HepG2 (cell line): ENCODE data around the gene PEMT.

Experiments used
- CBFB ChIP-seq: sonication (generic); formaldehyde crosslinking; IDR thresholded peaks from 2 replicates; pipeline ENCODE4 v1.4.0; 2020; ENCODE audit warnings: missing genetic modification reagents
- EZH2 ChIP-seq: conservative IDR thresholded peaks from 2 replicates; pipeline ENCODE4 v1.6.1; 2012; ENCODE audit warnings: mild to moderate bottlenecking, low read depth, low read length, moderate library complexity
- GATAD1 ChIP-seq: IDR thresholded peaks from 2 replicates; pipeline ENCODE4 v1.6.1; 2016; ENCODE audit warnings: missing genetic modification reagents, missing compliant biosample characterization
- GATAD2A ChIP-seq: IDR thresholded peaks from 2 replicates; pipeline ENCODE4 v1.6.1; 2016
- HIVEP1 ChIP-seq: sonication (generic); formaldehyde crosslinking; IDR thresholded peaks from 2 replicates; pipeline ENCODE4 v1.4.0; 2020; ENCODE audit warnings: mild to moderate bottlenecking, missing genetic modification reagents
- POLR2A ChIP-seq, 2 experiments: IDR thresholded peaks; 2 replicates each; pipeline ENCODE4 v1.6.1; 2011; ENCODE audit warnings: low read depth in 2 of 2, low read length in 2 of 2, mild to moderate bottlenecking in 1 of 2, moderate library complexity in 1 of 2; ENCODE audit not compliant: insufficient read depth in 1 of 2
- POLR2AphosphoS5 ChIP-seq: IDR thresholded peaks from 2 replicates; pipeline ENCODE4 v1.6.1; 2012; ENCODE audit warnings: low read depth, low read length
- ZNF12 ChIP-seq: sonication (generic); formaldehyde crosslinking; IDR thresholded peaks from 2 replicates; pipeline ENCODE4 v1.5.0; 2020; ENCODE audit warnings: missing genetic modification reagents
- ZNF816 ChIP-seq: sonication (generic); formaldehyde crosslinking; IDR thresholded peaks from 2 replicates; pipeline ENCODE4 v1.8.0; 2022; ENCODE audit warnings: missing genetic modification reagents, mild to moderate bottlenecking, borderline replicate concordance
- TF ChIP-seq, protein P1 (sequence below): IDR thresholded peaks from 2 replicates; pipeline ENCODE4 v1.6.1; 2012; ENCODE audit warnings: low read length, improper control_type of control experiment
- TF ChIP-seq, protein P2 (sequence below): sonication (generic); formaldehyde crosslinking; IDR thresholded peaks from 2 replicates; pipeline ENCODE4 v1.5.1; 2020; ENCODE audit warnings: mild to moderate bottlenecking, missing genetic modification reagents, borderline replicate concordance
- TF ChIP-seq, protein P3 (sequence below): sonication (generic); formaldehyde crosslinking; IDR thresholded peaks from 2 replicates; pipeline ENCODE4 v1.5.1; 2020; ENCODE audit warnings: mild to moderate bottlenecking, moderate library complexity, missing genetic modification reagents

DNA sequence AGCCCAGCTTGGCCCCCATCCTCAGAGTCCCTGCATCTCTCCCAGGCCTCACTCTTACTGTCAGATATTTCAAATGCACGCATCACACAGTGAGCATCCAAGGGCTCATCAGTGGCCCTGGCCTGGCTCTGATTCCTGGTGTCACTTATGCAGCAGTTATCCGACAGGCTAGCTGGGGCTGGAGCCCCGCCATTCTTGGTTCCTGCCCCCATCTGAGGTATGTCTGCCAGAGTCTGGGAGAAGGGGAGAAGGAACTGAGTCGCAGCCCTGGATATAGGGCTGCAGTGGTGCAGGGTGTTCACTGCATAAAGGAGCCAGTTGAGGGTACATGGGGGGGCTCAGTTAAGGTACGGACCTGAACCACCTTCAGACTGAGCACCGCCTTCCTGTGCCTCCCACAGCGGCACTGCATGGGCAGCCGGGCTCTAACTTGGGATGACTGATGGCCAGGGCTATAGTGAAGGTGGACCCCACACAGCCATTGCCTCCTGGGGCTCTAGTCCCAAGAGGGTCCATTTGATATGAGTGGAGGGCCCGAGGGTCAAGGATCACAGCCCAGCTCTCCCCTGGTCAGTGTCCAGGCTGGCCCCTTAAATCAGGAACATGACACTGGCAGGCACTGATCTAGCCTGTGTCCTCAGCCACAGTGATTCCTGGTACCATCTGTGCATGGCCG lies 93.5 kb downstream of the PEMT start:
- no peak for TF ChIP-seq GATAD2A (CRISPR knock-in tag)
- TF ChIP-seq HIVEP1 (CRISPR knock-in tag), result no peak
- no peak for TF ChIP-seq ZNF816
- no peak for TF ChIP-seq EZH2
- no peak for TF ChIP-seq GATAD1
- no peak for TF ChIP-seq POLR2AphosphoS5
- TF ChIP-seq, protein P1, sequence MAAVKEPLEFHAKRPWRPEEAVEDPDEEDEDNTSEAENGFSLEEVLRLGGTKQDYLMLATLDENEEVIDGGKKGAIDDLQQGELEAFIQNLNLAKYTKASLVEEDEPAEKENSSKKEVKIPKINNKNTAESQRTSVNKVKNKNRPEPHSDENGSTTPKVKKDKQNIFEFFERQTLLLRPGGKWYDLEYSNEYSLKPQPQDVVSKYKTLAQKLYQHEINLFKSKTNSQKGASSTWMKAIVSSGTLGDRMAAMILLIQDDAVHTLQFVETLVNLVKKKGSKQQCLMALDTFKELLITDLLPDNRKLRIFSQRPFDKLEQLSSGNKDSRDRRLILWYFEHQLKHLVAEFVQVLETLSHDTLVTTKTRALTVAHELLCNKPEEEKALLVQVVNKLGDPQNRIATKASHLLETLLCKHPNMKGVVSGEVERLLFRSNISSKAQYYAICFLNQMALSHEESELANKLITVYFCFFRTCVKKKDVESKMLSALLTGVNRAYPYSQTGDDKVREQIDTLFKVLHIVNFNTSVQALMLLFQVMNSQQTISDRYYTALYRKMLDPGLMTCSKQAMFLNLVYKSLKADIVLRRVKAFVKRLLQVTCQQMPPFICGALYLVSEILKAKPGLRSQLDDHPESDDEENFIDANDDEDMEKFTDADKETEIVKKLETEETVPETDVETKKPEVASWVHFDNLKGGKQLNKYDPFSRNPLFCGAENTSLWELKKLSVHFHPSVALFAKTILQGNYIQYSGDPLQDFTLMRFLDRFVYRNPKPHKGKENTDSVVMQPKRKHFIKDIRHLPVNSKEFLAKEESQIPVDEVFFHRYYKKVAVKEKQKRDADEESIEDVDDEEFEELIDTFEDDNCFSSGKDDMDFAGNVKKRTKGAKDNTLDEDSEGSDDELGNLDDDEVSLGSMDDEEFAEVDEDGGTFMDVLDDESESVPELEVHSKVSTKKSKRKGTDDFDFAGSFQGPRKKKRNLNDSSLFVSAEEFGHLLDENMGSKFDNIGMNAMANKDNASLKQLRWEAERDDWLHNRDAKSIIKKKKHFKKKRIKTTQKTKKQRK, result no peak
- TF ChIP-seq, protein P2, sequence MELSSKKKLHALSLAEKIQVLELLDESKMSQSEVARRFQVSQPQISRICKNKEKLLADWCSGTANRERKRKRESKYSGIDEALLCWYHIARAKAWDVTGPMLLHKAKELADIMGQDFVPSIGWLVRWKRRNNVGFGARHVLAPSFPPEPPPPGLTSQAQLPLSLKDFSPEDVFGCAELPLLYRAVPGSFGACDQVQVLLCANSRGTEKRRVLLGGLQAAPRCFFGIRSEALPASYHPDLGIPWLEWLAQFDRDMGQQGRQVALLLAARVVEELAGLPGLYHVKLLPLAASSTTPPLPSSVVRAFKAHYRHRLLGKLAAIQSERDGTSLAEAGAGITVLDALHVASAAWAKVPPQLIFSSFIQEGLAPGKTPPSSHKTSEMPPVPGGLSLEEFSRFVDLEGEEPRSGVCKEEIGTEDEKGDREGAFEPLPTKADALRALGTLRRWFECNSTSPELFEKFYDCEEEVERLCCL (CRISPR knock-in tag), result no peak
- TF ChIP-seq POLR2A (IDR thresholded peaks at IDR 0.05; ENCODE audit: insufficient read depth in 1 of 2, low read depth in 2 of 2, low read length in 2 of 2), result no peak
- no peak for TF ChIP-seq ZNF12 (CRISPR knock-in tag)
- TF ChIP-seq, protein P3, sequence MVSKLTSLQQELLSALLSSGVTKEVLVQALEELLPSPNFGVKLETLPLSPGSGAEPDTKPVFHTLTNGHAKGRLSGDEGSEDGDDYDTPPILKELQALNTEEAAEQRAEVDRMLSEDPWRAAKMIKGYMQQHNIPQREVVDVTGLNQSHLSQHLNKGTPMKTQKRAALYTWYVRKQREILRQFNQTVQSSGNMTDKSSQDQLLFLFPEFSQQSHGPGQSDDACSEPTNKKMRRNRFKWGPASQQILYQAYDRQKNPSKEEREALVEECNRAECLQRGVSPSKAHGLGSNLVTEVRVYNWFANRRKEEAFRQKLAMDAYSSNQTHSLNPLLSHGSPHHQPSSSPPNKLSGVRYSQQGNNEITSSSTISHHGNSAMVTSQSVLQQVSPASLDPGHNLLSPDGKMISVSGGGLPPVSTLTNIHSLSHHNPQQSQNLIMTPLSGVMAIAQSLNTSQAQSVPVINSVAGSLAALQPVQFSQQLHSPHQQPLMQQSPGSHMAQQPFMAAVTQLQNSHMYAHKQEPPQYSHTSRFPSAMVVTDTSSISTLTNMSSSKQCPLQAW (CRISPR knock-in tag), result no peak
- TF ChIP-seq CBFB, result no peak
